Sigmoid colon (tissue), 4 donors: ENCODE results near the gene MRM2.

Experiments
- CTCF ChIP-seq, 4 experiments: fragments of 450-650 bp in 3 of 4; fragments of 200-600 bp in 1 of 4; IDR thresholded peaks; one replicate each; pipeline ENCODE4 v1.5.1; 2016 to 2019; ENCODE audit warnings: antibody characterized with exemption in 4 of 4, mild to moderate bottlenecking in 3 of 4, moderate library complexity in 2 of 4
- EP300 ChIP-seq, 4 donors: sonication (generic); formaldehyde crosslinking; IDR thresholded peaks; one replicate each; pipeline ENCODE4 v1.6.1; 2017; ENCODE audit warnings: antibody characterized with exemption in 4 of 4
- POLR2AphosphoS5 ChIP-seq, 4 donors: sonication (generic); formaldehyde crosslinking; IDR thresholded peaks; one replicate each; pipeline ENCODE4 v1.6.1; 2017; ENCODE audit warnings: antibody characterized with exemption in 4 of 4

GRCh38 chr7:2264158-2264557, 22.2 kb upstream of the MRM2 start:
- TF ChIP-seq EP300 (IDR thresholded peaks at IDR 0.05) (no peak), CTCF (IDR thresholded peaks at IDR 0.05) (no peak), POLR2AphosphoS5 (IDR thresholded peaks at IDR 0.05) (no peak)
